GM06990 (cell line): ENCODE measurements around the gene TBX6.

Source experiments
- DNase-seq: peaks from one replicate; pipeline ENCODE4 v3.0.0-alpha.2; 2011; ENCODE audit not compliant: insufficient read length; ENCODE audit errors: extremely low read depth
- H3K27me3 ChIP-seq: replicated peaks from 2 replicates; pipeline ENCODE4 v1.6.0; 2011; ENCODE audit warnings: low read length; ENCODE audit not compliant: control insufficient read depth, insufficient read depth
- H3K36me3 ChIP-seq: 2 replicates; pipeline ENCODE4 v1.5.1; 2011; ENCODE audit warnings: low read length; ENCODE audit not compliant: control insufficient read depth, insufficient read depth
- H3K4me3 ChIP-seq: replicated peaks from 2 replicates; pipeline ENCODE4 v1.5.1; 2011; ENCODE audit warnings: low read depth, mild to moderate bottlenecking, control low read depth, low read length
- TF ChIP-seq, protein P1 (sequence below): IDR thresholded peaks from 2 replicates; pipeline ENCODE4 v1.5.1; 2011; ENCODE audit warnings: low read length, control low read depth, mild to moderate bottlenecking, inconsistent platforms; ENCODE audit not compliant: insufficient read depth, poor library complexity, severe bottlenecking

Gene TBX6

GRCh38 chr16:30084816-30085159 lies 6.9 kb downstream of the TBX6 start:
- DNase-seq = no peak
- H3K36me3 ChIP-seq = peaks cover 40% of the 10 kb centered on the region
- no peaks in the 10 kb centered on the region for H3K27me3 ChIP-seq
- TF ChIP-seq, protein P1, sequence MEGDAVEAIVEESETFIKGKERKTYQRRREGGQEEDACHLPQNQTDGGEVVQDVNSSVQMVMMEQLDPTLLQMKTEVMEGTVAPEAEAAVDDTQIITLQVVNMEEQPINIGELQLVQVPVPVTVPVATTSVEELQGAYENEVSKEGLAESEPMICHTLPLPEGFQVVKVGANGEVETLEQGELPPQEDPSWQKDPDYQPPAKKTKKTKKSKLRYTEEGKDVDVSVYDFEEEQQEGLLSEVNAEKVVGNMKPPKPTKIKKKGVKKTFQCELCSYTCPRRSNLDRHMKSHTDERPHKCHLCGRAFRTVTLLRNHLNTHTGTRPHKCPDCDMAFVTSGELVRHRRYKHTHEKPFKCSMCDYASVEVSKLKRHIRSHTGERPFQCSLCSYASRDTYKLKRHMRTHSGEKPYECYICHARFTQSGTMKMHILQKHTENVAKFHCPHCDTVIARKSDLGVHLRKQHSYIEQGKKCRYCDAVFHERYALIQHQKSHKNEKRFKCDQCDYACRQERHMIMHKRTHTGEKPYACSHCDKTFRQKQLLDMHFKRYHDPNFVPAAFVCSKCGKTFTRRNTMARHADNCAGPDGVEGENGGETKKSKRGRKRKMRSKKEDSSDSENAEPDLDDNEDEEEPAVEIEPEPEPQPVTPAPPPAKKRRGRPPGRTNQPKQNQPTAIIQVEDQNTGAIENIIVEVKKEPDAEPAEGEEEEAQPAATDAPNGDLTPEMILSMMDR = no peak
- H3K4me3 ChIP-seq = no peak overlapping the region

- peaks cover 45% of the 10 kb centered on the region for H3K36me3 ChIP-seq
- no peak overlapping the region for H3K4me3 ChIP-seq
- H3K27me3 ChIP-seq = no peaks in the 10 kb centered on the region
- DNase-seq = no peak
- TF ChIP-seq, protein P1 = no peak
Observed at GRCh38 chr16:30084096-30084815, 7.5 kb downstream of the TBX6 start.

- TF ChIP-seq, protein P1 = no peak
- H3K36me3 ChIP-seq = peaks cover 51% of the 10 kb centered on the region
- no peaks in the 10 kb centered on the region for H3K27me3 ChIP-seq
- no peak overlapping the region for H3K4me3 ChIP-seq
- DNase-seq = no peak
Observed at GRCh38 chr16:30083216-30084055, 8.3 kb downstream of the TBX6 start.

- Histone ChIP-seq H3K36me3 (peaks cover 54% of the 10 kb centered on the region), H3K4me3 (no peak overlapping the region), H3K27me3 (no peaks in the 10 kb centered on the region)
- TF ChIP-seq, protein P1 = peak; percentile 22
- no peak for DNase-seq
Observed at GRCh38 chr16:30082545-30083090, 9.1 kb downstream of the TBX6 start.

DNA sequence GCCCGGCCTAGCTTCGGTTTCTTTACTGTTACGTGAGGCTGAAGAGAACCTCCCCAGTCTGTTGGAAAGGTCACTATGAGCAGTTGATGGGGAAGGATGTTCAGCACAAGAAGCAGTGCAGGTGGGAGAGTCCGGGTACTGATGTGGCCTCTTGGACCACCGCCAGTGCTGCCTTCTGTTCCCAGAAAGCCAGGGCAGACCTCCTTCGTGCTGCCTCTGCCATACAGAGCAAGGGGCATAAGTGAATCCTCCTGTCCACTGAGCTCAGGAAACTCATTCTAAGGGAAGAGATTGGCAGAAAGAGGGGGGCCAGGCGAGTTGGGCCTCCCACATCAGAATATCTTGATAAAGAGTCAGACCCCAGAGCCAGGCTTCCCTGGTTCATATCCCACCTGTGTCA lies 12.2 kb downstream of the TBX6 start:
- no peak for DNase-seq
- no peak overlapping the region for H3K4me3 ChIP-seq
- peaks cover 44% of the 10 kb centered on the region for H3K36me3 ChIP-seq
- no peaks in the 10 kb centered on the region for H3K27me3 ChIP-seq
- TF ChIP-seq, protein P1 = no peak
